CD4-positive, alpha-beta T cell treated with Interleukin-1 beta for 1 hour (primary cell): Measurements from ENCODE around the gene OR7A10.
"Not testable (repeated sequence)": the region's sequence is repeated elsewhere in the genome, so short reads cannot be mapped to it uniquely, and the experiment has no call there.

Experiments
- DNase-seq, 2 donors: peaks; one replicate each; pipeline ENCODE4 v3.0.0-alpha.2; 2020 to 2022

OR7A10 gene

DNA sequence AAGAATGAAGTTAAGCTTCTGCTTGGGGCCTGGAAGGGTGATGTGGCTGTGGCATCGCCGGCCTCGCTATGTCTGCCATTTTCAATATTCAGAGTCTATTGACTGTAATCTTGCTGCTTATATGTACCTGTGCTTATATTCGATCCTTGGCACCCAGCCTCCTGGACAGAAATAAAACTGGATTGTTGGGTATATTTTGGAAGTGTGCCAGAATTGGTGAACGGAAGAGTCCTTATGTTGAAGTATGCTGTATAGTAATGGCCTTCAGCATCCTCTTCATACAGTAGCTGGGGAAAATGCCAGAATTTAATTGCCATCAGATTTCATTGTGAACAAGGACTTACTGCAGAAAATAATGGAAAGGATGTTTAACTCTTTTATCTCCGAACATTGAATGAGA, 56.5 kb downstream of the OR7A10 start:
- not testable (repeated sequence) for DNase-seq
